ENCODE measurements around the gene POLN.
A peak's percentile ranks its signal among the peaks of the same experiment; 100 is the strongest.

POLN gene

GRCh38 chr4:2087170-2087569, 154.8 kb downstream of the POLN start:
- no peak for DNase-seq (ENCODE audit: low read depth in 1 of 2, low spot score in 1 of 2)

GRCh38 chr4:2085496-2085901, 156.4 kb downstream of the POLN start:
- no peak for DNase-seq (ENCODE audit: low read depth in 1 of 2, low spot score in 1 of 2)

GRCh38 chr4:2084316-2084715, 157.6 kb downstream of the POLN start:
- DNase-seq (ENCODE audit: low read depth in 1 of 2, low spot score in 1 of 2) = no peak

GRCh38 chr4:2083826-2084160, 158.1 kb downstream of the POLN start:
- DNase-seq (ENCODE audit: low read depth in 1 of 2, low spot score in 1 of 2) = no peak

GRCh38 chr4:2083116-2083825, 158.7 kb downstream of the POLN start:
- no peak for DNase-seq (ENCODE audit: low read depth in 1 of 2, low spot score in 1 of 2)

GRCh38 chr4:2082627-2083026, 159.3 kb downstream of the POLN start:
- no peak for DNase-seq (ENCODE audit: low read depth in 1 of 2, low spot score in 1 of 2)

- no peak for DNase-seq (ENCODE audit: low read depth in 1 of 2, low spot score in 1 of 2)
Measured at GRCh38 chr4:2082118-2082517, 159.8 kb downstream of the POLN start.

GRCh38 chr4:2081540-2081939, 160.4 kb downstream of the POLN start:
- DNase-seq (ENCODE audit: low read depth in 1 of 2, low spot score in 1 of 2) = peak in 1 of 2 donors; percentile 3

- no peak for DNase-seq (ENCODE audit: low read depth in 1 of 2, low spot score in 1 of 2)
Measured at GRCh38 chr4:2080429-2081300, 161.3 kb downstream of the POLN start.

GRCh38 chr4:2079926-2080325, 162.0 kb downstream of the POLN start:
- DNase-seq (ENCODE audit: low read depth in 1 of 2, low spot score in 1 of 2) = peak in 1 of 2 donors; percentile 3

- DNase-seq (ENCODE audit: low read depth in 1 of 2, low spot score in 1 of 2) = no peak
Measured at GRCh38 chr4:2079006-2079405, 162.9 kb downstream of the POLN start.

- peak in 1 of 2 donors; percentile 1 for DNase-seq (ENCODE audit: low read depth in 1 of 2, low spot score in 1 of 2)
Measured at GRCh38 chr4:2078584-2078983, 163.3 kb downstream of the POLN start.

- no peak for DNase-seq (ENCODE audit: low read depth in 1 of 2, low spot score in 1 of 2)
Measured at GRCh38 chr4:2077537-2078460, 164.1 kb downstream of the POLN start.

GRCh38 chr4:2076908-2077536, 164.9 kb downstream of the POLN start:
- DNase-seq (ENCODE audit: low read depth in 1 of 2, low spot score in 1 of 2) = peak in 1 of 2 donors; percentile 0

- DNase-seq (ENCODE audit: low read depth in 1 of 2, low spot score in 1 of 2) = no peak
Measured at GRCh38 chr4:2075987-2076907, 165.7 kb downstream of the POLN start.

GRCh38 chr4:2075171-2075986, 166.5 kb downstream of the POLN start:
- no peak for DNase-seq (ENCODE audit: low read depth in 1 of 2, low spot score in 1 of 2)

GRCh38 chr4:2074588-2074987, 167.3 kb downstream of the POLN start:
- no peak for DNase-seq (ENCODE audit: low read depth in 1 of 2, low spot score in 1 of 2)

GRCh38 chr4:2073808-2074481, 168.0 kb downstream of the POLN start:
- DNase-seq (ENCODE audit: low read depth in 1 of 2, low spot score in 1 of 2) = no peak
